ENCODE results near the gene CHST1. TPM values are rescaled to one million over a fixed set of nuclear protein-coding genes. Genes with fewer than 3 reads are reported as not detected.

Gene CHST1
- total RNA-seq, 2 donors from 2014 or later, result 0.54 to 0.58 TPM

GRCh38 chr11:45653277-45653676 is 12.1 kb downstream of the CHST1 start:
- no peak for DNase-seq
- H3K27ac ChIP-seq, result no peak overlapping the region
- TF ChIP-seq CTCF (IDR thresholded peaks at IDR 0.05), result no peak
- no peaks in the 10 kb centered on the region for H3K27me3 ChIP-seq
- no peaks in the 10 kb centered on the region for H3K36me3 ChIP-seq
- H3K4me1 ChIP-seq, result no peaks in the 10 kb centered on the region
- H3K9ac ChIP-seq (ENCODE audit: low read depth in 2 of 2, low read length in 2 of 2), result no peak overlapping the region
- no peak overlapping the region for H3K4me3 ChIP-seq
- intact Hi-C loops (cut with DNase I), result no loop called here
- no peaks in the 10 kb centered on the region for H3K9me3 ChIP-seq

DNA sequence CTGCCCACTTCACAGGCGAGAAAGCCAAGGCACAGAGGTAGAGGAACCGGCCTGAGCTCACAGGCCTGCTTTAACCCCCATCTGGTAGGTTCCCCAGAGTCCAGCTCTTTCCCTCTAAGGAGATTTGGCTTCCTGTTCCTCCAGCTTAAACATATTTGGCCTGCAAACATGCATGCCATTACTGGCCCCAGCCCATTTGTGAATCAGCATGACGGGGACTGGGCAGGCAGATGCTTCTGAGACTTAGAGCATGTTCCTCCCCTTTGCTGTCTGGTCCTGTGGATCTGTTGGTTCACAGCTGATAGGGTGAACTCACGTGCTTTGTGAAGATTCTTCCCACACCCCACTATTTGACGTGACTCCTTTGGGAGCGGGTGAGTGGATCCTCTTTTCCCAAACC is 12.6 kb downstream of the CHST1 start:
- intact Hi-C loops (cut with DNase I), result no loop called here
- DNase-seq, result peak; percentile 7
- H3K9ac ChIP-seq (ENCODE audit: low read depth in 2 of 2, low read length in 2 of 2), result no peak overlapping the region
- H3K4me1 ChIP-seq, result no peaks in the 10 kb centered on the region
- TF ChIP-seq CTCF (IDR thresholded peaks at IDR 0.05), result no peak
- H3K36me3 ChIP-seq, result no peaks in the 10 kb centered on the region
- no peak overlapping the region for H3K4me3 ChIP-seq
- no peak overlapping the region for H3K27ac ChIP-seq
- H3K9me3 ChIP-seq, result no peaks in the 10 kb centered on the region
- H3K27me3 ChIP-seq, result no peaks in the 10 kb centered on the region

GRCh38 chr11:45651841-45652749 is 13.3 kb downstream of the CHST1 start:
- DNase-seq, result peak; percentile 9
- Histone ChIP-seq H3K27me3 (no peaks in the 10 kb centered on the region), H3K27ac (no peak overlapping the region), H3K9ac (ENCODE audit: low read depth in 2 of 2, low read length in 2 of 2) (no peak overlapping the region), H3K9me3 (no peaks in the 10 kb centered on the region), H3K4me1 (no peaks in the 10 kb centered on the region), H3K4me3 (no peak overlapping the region), H3K36me3 (no peaks in the 10 kb centered on the region)
- no peak for TF ChIP-seq CTCF (IDR thresholded peaks at IDR 0.05)
- intact Hi-C loops (cut with DNase I), result no loop called here

DNA sequence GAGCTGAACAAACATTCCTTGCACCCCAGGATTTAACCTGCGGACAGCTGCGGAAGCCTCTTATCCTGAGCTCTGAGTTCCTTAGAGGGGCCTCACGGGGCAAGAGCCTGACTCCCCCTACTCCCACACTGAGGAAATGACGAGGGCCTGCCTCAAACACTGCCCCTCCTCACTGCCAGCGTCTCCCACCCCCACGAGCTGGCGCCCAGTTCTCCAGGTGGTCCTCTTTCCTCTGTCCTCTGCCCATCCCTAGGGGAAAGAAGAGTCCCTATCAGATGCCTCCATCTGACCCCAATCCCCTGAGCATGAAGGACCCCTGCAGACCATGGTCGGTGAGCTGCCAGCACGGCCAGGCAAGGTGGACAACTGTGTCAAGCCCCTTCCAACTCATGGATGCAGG is 14.3 kb downstream of the CHST1 start:
- intact Hi-C loops (cut with DNase I), result no loop called here

More for the DNA sequence above, 14.3 kb downstream of the CHST1 start:
- Histone ChIP-seq H3K4me1 (no peaks in the 10 kb centered on the region), H3K27me3 (no peaks in the 10 kb centered on the region), H3K4me3 (no peak overlapping the region), H3K9me3 (no peaks in the 10 kb centered on the region), H3K9ac (ENCODE audit: low read depth in 2 of 2, low read length in 2 of 2) (no peak overlapping the region), H3K36me3 (no peaks in the 10 kb centered on the region), H3K27ac (no peak overlapping the region)
- DNase-seq, result no peak
- no peak for TF ChIP-seq CTCF (IDR thresholded peaks at IDR 0.05)

Data from colonic mucosa (tissue), 4 donors.